Upper lobe of left lung (tissue), 4 donors: ENCODE data around the gene IQSEC1.

ENCODE experiments used
- CTCF ChIP-seq, 6 experiments: fragments of 450-650 bp in 4 of 6; fragments of 200-600 bp in 2 of 6; sonication (generic) in 2 of 6; IDR thresholded peaks; one replicate each; pipeline ENCODE4 v1.5.1; 2016 to 2019; ENCODE audit warnings: antibody characterized with exemption in 6 of 6
- POLR2A ChIP-seq, 4 donors: fragments of 450-650 bp; IDR thresholded peaks; one replicate each; pipeline ENCODE4 v1.5.1; 2016 to 2017; ENCODE audit warnings: antibody characterized with exemption in 4 of 4, mild to moderate bottlenecking in 2 of 4
- POLR2AphosphoS5 ChIP-seq, 2 donors: sonication (generic); formaldehyde crosslinking; IDR thresholded peaks; one replicate each; pipeline ENCODE4 v1.5.1; 2017; ENCODE audit warnings: antibody characterized with exemption in 2 of 2

GRCh38 chr3:13109516-13109915 lies 36.3 kb upstream of the IQSEC1 start:
- no peak for TF ChIP-seq CTCF (IDR thresholded peaks at IDR 0.05)
- TF ChIP-seq POLR2A (IDR thresholded peaks at IDR 0.05) = no peak
- no peak for TF ChIP-seq POLR2AphosphoS5 (IDR thresholded peaks at IDR 0.05)
